Measurements from ENCODE around the gene FAM20A. TPM values are rescaled to one million over a fixed set of nuclear protein-coding genes. Genes with fewer than 3 reads are reported as not detected.

The FAM20A gene
- total RNA-seq, 1 donor from 2014 or later: 15.6 TPM

GRCh38 chr17:68534695-68535088 is 66.5 kb downstream of the FAM20A start:
- H3K27me3 Mint-ChIP-seq: no peaks in the 10 kb centered on the region

GRCh38 chr17:68533887-68534694 is 67.1 kb downstream of the FAM20A start:
- no peak overlapping the region for H3K27ac Mint-ChIP-seq

More at GRCh38 chr17:68534695-68535088, 66.5 kb downstream of the FAM20A start:
- H3K36me3 Mint-ChIP-seq (ENCODE audit: insufficient read depth): peaks cover 28% of the 10 kb centered on the region
- H3K27ac Mint-ChIP-seq: no peak overlapping the region
- no peak for TF ChIP-seq CTCF (IDR thresholded peaks at IDR 0.05; ENCODE audit: unreplicated experiment)
- DNase-seq (ENCODE audit: low spot score, unreplicated experiment): no peak
- H3K4me3 Mint-ChIP-seq (ENCODE audit: low read depth): no peak overlapping the region
- H3K9me3 Mint-ChIP-seq (ENCODE audit: low read depth): no peaks in the 10 kb centered on the region
- peaks cover 21% of the 10 kb centered on the region for H3K4me1 Mint-ChIP-seq (ENCODE audit: low read depth)

GRCh38 chr17:68532826-68533225 is 68.3 kb downstream of the FAM20A start:
- no peaks in the 10 kb centered on the region for H3K9me3 Mint-ChIP-seq (ENCODE audit: low read depth)
- H3K4me3 Mint-ChIP-seq (ENCODE audit: low read depth): no peak overlapping the region
- no peaks in the 10 kb centered on the region for H3K27me3 Mint-ChIP-seq
- DNase-seq (ENCODE audit: low spot score, unreplicated experiment): no peak
- H3K27ac Mint-ChIP-seq: no peak overlapping the region
- peaks cover 37% of the 10 kb centered on the region for H3K36me3 Mint-ChIP-seq (ENCODE audit: insufficient read depth)
- TF ChIP-seq CTCF (IDR thresholded peaks at IDR 0.05; ENCODE audit: unreplicated experiment): no peak
- peaks cover 21% of the 10 kb centered on the region for H3K4me1 Mint-ChIP-seq (ENCODE audit: low read depth)

More at GRCh38 chr17:68533887-68534694, 67.1 kb downstream of the FAM20A start:
- Mint-ChIP-seq H3K4me3 (ENCODE audit: low read depth) (no peak overlapping the region), H3K9me3 (ENCODE audit: low read depth) (no peaks in the 10 kb centered on the region), H3K36me3 (ENCODE audit: insufficient read depth) (peaks cover 31% of the 10 kb centered on the region), H3K4me1 (ENCODE audit: low read depth) (peaks cover 21% of the 10 kb centered on the region), H3K27me3 (no peaks in the 10 kb centered on the region)
- TF ChIP-seq CTCF (IDR thresholded peaks at IDR 0.05; ENCODE audit: unreplicated experiment): peak; percentile 55
- no peak for DNase-seq (ENCODE audit: low spot score, unreplicated experiment)

- H3K4me1 Mint-ChIP-seq (ENCODE audit: low read depth): peaks cover 24% of the 10 kb centered on the region
- no peak overlapping the region for H3K27ac Mint-ChIP-seq
- no peaks in the 10 kb centered on the region for H3K9me3 Mint-ChIP-seq (ENCODE audit: low read depth)
- peaks cover 43% of the 10 kb centered on the region for H3K36me3 Mint-ChIP-seq (ENCODE audit: insufficient read depth)
- TF ChIP-seq CTCF (IDR thresholded peaks at IDR 0.05; ENCODE audit: unreplicated experiment): no peak
- H3K4me3 Mint-ChIP-seq (ENCODE audit: low read depth): no peak overlapping the region
- DNase-seq (ENCODE audit: low spot score, unreplicated experiment): no peak
- no peaks in the 10 kb centered on the region for H3K27me3 Mint-ChIP-seq
These were observed 69.9 kb downstream of the FAM20A start for GRCh38 chr17:68531252-68531651.

GRCh38 chr17:68527314-68527713 is 73.9 kb downstream of the FAM20A start:
- DNase-seq (ENCODE audit: low spot score, unreplicated experiment): no peak
- Mint-ChIP-seq H3K27me3 (no peaks in the 10 kb centered on the region), H3K27ac (no peak overlapping the region), H3K36me3 (ENCODE audit: insufficient read depth) (peaks cover 52% of the 10 kb centered on the region), H3K9me3 (ENCODE audit: low read depth) (no peaks in the 10 kb centered on the region), H3K4me1 (ENCODE audit: low read depth) (peaks cover 12% of the 10 kb centered on the region), H3K4me3 (ENCODE audit: low read depth) (no peak overlapping the region)
- TF ChIP-seq CTCF (IDR thresholded peaks at IDR 0.05; ENCODE audit: unreplicated experiment): no peak

Measured in progenitor cell of endocrine pancreas (in vitro differentiated cells).